Measurements from ENCODE around the gene APBB2. TPM values are rescaled to one million over a fixed set of nuclear protein-coding genes. Genes with fewer than 3 reads are reported as not detected.

Gene APBB2
- total and polyA plus RNA-seq, 8 donors, result 4.7 to 55.4 (median 23.1) TPM

DNA sequence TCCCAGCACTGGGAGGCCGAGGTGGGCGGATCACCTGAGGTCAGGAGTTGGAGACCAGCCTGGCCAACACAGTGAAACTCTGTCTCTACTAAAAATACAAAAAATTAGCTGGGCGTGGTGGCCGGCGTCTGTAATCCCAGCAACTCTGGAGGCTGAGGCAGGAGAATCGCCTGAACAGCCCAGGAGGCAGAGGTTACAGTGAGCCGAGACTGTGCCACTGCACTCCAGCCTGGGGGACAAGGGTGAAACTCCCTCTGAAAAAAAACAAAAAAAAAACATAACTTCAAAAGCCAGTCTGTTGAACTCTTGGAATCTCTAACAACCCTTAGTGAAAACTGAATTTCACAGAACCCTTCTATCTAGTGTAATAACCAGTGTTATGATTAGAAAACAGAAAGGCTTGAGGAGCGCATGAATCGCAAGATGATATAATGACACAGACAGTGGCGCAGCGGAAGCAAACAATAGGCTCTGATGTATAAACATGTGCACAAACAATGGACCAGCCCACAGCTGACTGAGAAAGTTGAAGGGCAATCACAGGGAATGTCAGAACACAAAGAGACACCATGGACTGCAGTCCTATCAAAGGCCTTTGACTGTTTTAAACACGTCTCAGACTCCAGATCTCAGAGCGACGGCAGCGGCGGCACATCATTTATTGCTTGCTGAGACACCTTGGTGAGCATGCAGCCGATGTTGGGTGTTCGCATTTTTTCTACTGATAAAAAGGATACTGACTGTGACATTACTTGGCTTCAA lies 383.0 kb downstream of the APBB2 start:
- Histone ChIP-seq H3K4me1 (no peaks in the 10 kb centered on the region), H3K36me3 (peaks cover 0 to 80% (median 64%) of the 10 kb centered on the region in 4 donors), H3K27ac (no peak overlapping the region), H3K9me3 (no peaks in the 10 kb centered on the region), H3K27me3 (no peaks in the 10 kb centered on the region), H3K4me3 (no peak overlapping the region)
- DNase-seq, result no peak
- TF ChIP-seq POLR2A (IDR thresholded peaks at IDR 0.05) (no peak), EP300 (IDR thresholded peaks at IDR 0.05) (no peak), POLR2AphosphoS5 (IDR thresholded peaks at IDR 0.05) (no peak)
- TF ChIP-seq, protein P1, sequence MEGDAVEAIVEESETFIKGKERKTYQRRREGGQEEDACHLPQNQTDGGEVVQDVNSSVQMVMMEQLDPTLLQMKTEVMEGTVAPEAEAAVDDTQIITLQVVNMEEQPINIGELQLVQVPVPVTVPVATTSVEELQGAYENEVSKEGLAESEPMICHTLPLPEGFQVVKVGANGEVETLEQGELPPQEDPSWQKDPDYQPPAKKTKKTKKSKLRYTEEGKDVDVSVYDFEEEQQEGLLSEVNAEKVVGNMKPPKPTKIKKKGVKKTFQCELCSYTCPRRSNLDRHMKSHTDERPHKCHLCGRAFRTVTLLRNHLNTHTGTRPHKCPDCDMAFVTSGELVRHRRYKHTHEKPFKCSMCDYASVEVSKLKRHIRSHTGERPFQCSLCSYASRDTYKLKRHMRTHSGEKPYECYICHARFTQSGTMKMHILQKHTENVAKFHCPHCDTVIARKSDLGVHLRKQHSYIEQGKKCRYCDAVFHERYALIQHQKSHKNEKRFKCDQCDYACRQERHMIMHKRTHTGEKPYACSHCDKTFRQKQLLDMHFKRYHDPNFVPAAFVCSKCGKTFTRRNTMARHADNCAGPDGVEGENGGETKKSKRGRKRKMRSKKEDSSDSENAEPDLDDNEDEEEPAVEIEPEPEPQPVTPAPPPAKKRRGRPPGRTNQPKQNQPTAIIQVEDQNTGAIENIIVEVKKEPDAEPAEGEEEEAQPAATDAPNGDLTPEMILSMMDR (IDR thresholded peaks at IDR 0.05), result no peak
- WGBS, 5 donors, result 90 to 93% (median 92%) methylated on average over 18 of the region's 18 CpGs
- intact Hi-C loops (cut with DNase I; ENCODE audit: low total_unique reads), result no loop called here

DNA sequence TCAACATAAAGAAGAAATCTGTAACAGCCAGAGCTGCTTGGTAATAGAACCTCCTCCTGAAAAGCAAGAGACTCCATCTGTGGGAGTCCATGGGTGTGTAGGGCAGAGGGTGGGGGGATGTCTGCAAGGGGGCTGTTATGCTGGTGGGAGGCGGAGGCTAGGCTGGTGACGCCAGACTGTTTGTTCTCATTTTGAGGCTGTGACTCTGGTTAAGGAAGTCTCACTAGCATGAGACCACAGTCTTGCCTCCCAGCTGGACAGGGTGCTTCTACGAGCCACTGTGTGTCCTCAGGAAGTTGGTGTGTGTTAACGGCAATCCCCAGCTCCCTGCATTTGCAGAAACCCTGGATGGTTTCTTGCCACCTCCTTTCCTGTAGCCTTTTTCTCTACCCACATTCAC lies 384.8 kb downstream of the APBB2 start:
- intact Hi-C loops (cut with DNase I; ENCODE audit: low total_unique reads), result no loop called here
- H3K4me1 ChIP-seq, result no peaks in the 10 kb centered on the region
- TF ChIP-seq POLR2A (IDR thresholded peaks at IDR 0.05) (no peak), EP300 (IDR thresholded peaks at IDR 0.05) (no peak), POLR2AphosphoS5 (IDR thresholded peaks at IDR 0.05) (no peak)
- TF ChIP-seq, protein P1 (IDR thresholded peaks at IDR 0.05), result no peak
- no peak for DNase-seq
- no peak overlapping the region for H3K4me3 ChIP-seq
- no peak overlapping the region for H3K27ac ChIP-seq
- 83 to 92% (median 89%) methylated on average over 2 to 4 of the region's 4 CpGs for WGBS, 5 donors
- no peaks in the 10 kb centered on the region for H3K27me3 ChIP-seq
- H3K9me3 ChIP-seq, result no peaks in the 10 kb centered on the region
- peaks cover 0 to 81% (median 75%) of the 10 kb centered on the region in 4 donors for H3K36me3 ChIP-seq

DNA sequence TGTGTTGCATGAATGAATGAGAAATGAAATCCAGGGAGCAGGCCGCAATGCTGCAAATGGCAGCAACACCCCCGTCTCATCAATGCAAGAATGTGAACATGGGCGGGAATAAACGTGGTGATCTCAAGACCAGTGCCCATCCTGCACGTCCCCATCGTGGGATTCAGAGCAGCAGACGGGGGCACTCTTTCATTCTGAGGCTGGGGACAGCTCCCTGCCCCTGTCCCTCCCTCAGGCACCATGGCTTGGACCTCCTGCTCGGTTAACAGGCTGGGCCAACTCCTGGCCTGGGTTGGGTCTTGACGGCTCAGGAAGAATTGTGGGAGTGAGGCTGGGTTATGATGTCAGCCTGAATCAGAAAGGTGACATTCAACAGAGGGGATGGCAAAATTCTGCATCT lies 385.7 kb downstream of the APBB2 start:
- DNase-seq, result no peak
- TF ChIP-seq EP300 (IDR thresholded peaks at IDR 0.05), result no peak
- TF ChIP-seq POLR2AphosphoS5 (IDR thresholded peaks at IDR 0.05), result no peak
- TF ChIP-seq, protein P1 (IDR thresholded peaks at IDR 0.05), result no peak
- no peak for TF ChIP-seq POLR2A (IDR thresholded peaks at IDR 0.05)
- H3K36me3 ChIP-seq, result peaks cover 0 to 81% (median 76%) of the 10 kb centered on the region in 4 donors
- H3K27me3 ChIP-seq, result no peaks in the 10 kb centered on the region
- no peak overlapping the region for H3K4me3 ChIP-seq
- no peaks in the 10 kb centered on the region for H3K9me3 ChIP-seq
- intact Hi-C loops (cut with DNase I; ENCODE audit: low total_unique reads), result no loop called here
- no peak overlapping the region for H3K27ac ChIP-seq
- no peaks in the 10 kb centered on the region for H3K4me1 ChIP-seq
- WGBS, 5 donors, result 94 to 96% (median 95%) methylated on average over 9 of the region's 9 CpGs

DNA sequence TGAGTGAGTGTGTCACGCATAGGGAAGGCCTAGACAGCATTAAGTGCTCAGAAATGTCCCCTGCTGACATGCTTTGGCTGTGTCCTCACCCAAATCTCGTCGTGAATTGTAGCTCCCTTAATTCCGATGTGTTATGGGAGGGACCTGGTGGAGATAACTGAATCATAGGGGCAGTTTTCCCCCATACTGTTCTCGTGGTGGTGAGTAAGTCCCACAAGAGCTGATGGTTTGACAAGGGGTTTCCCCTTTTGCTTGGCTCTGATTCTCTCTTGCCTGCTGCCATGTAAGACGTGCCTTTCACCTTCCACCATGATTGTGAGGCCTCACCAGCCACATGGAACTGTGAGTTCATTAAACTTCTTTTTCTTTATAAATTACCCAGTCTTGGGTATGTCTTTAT lies 386.6 kb downstream of the APBB2 start:
- Histone ChIP-seq H3K9me3 (no peaks in the 10 kb centered on the region), H3K4me3 (no peak overlapping the region), H3K27ac (no peak overlapping the region), H3K36me3 (peaks cover 0 to 81% (median 79%) of the 10 kb centered on the region in 4 donors), H3K27me3 (no peaks in the 10 kb centered on the region), H3K4me1 (no peaks in the 10 kb centered on the region)
- WGBS, 5 donors, result 77 to 91% (median 88%) methylated on average over 5 to 6 of the region's 6 CpGs
- DNase-seq, result no peak
- no peak for TF ChIP-seq POLR2AphosphoS5 (IDR thresholded peaks at IDR 0.05)
- TF ChIP-seq EP300 (IDR thresholded peaks at IDR 0.05), result no peak
- TF ChIP-seq, protein P1 (IDR thresholded peaks at IDR 0.05), result no peak
- TF ChIP-seq POLR2A (IDR thresholded peaks at IDR 0.05), result no peak
- intact Hi-C loops (cut with DNase I; ENCODE audit: low total_unique reads), result no loop called here
